H1 (cell line): ENCODE measurements around the gene FMNL1. TPM values are rescaled to one million over a fixed set of nuclear protein-coding genes. Genes with fewer than 3 reads are reported as not detected.

ENCODE experiments used
- CTCF ChIA-PET: fragments of 300-600 bp; sonication (Branson Sonifier 250); formaldehyde crosslinking; loops from one replicate; lab custom pipeline; 2021; ENCODE audit not compliant: partially characterized antibody; lab: Charles Lee
- POLR2A ChIA-PET: fragments of 300-600 bp; sonication (Branson Sonifier 250); formaldehyde crosslinking; loops from one replicate; lab custom pipeline; 2021; ENCODE audit warnings: inconsistent platforms; ENCODE audit not compliant: partially characterized antibody; lab: Charles Lee
- DNase-seq, 2 experiments: peaks; one replicate each; pipeline versions ENCODE4 v3.0.0 to v3.0.0-alpha.2; 2010 to 2022; ENCODE audit warnings: low spot score in 2 of 2, low read depth in 1 of 2, mixed read lengths in 1 of 2
- FAIRE-seq: peaks from 2 replicates; lab custom pipeline; 2011; peaks lifted over from hg19 to GRCh38; lab: Jason Lieb, UNC
- H2AFZ ChIP-seq: 2 replicates; pipeline ENCODE4 v1.8.1; 2012; ENCODE audit warnings: low read length, inconsistent platforms
- H2AK5ac ChIP-seq: 2 replicates; pipeline ENCODE4 v1.6.1; 2013; ENCODE audit warnings: low read depth, low read length
- H2BK120ac ChIP-seq: replicated peaks from 2 replicates; pipeline ENCODE3; 2013; ENCODE audit warnings: low read depth, low read length, inconsistent platforms
- H2BK12ac ChIP-seq: 2 replicates; pipeline ENCODE4 v1.6.1; 2013; ENCODE audit warnings: low read depth, low read length
- H2BK15ac ChIP-seq: 2 replicates; pipeline ENCODE4 v1.6.1; 2013; ENCODE audit warnings: low read length
- H2BK20ac ChIP-seq: 2 replicates; pipeline ENCODE4 v1.6.1; 2013; ENCODE audit warnings: low read length
- H2BK5ac ChIP-seq: 2 replicates; pipeline ENCODE4 v1.6.1; 2013; ENCODE audit warnings: low read depth, low read length
- H3K14ac ChIP-seq: 2 replicates; pipeline ENCODE4 v1.6.1; 2013; ENCODE audit warnings: inconsistent platforms; ENCODE audit not compliant: insufficient read length
- H3K18ac ChIP-seq: 2 replicates; pipeline ENCODE4 v1.6.1; 2013; ENCODE audit warnings: low read length; ENCODE audit errors: extremely low read depth
- H3K23ac ChIP-seq: 2 replicates; pipeline ENCODE4 v1.6.1; 2013; ENCODE audit warnings: inconsistent platforms; ENCODE audit not compliant: insufficient read length
- H3K23me2 ChIP-seq: 2 replicates; pipeline ENCODE4 v1.6.1; 2013; ENCODE audit warnings: low read depth, low read length
- H3K27ac ChIP-seq: 2 replicates; pipeline ENCODE4 v1.6.1; 2011; ENCODE audit warnings: low read depth, low read length, inconsistent platforms
- H3K27me3 ChIP-seq, 4 experiments: replicated peaks in 1 of 4; 1 replicate in 1 of 4; 2 replicates in 3 of 4; pipeline versions ENCODE4 v1.6.1 to v1.8.1; 2011 to 2013; ENCODE audit warnings: low read length in 3 of 4, mild to moderate bottlenecking in 3 of 4, inconsistent platforms in 2 of 4, mixed read lengths in 2 of 4, moderate library complexity in 1 of 4; ENCODE audit not compliant: control insufficient read depth in 3 of 4, insufficient read depth in 3 of 4; ENCODE audit errors: extremely low read depth in 1 of 4
- H3K36me3 ChIP-seq, 4 experiments: 2 replicates each; pipeline versions ENCODE4 v1.6.1 to v1.8.1; 2011 to 2013; ENCODE audit warnings: mild to moderate bottlenecking in 4 of 4, low read length in 3 of 4, moderate library complexity in 2 of 4, control low read depth in 1 of 4, inconsistent platforms in 1 of 4; ENCODE audit not compliant: insufficient read depth in 4 of 4, control insufficient read depth in 2 of 4
- H3K4ac ChIP-seq: replicated peaks from 2 replicates; pipeline ENCODE3; 2013; ENCODE audit warnings: low read length, low read depth, mixed read lengths, inconsistent platforms; ENCODE audit not compliant: insufficient read length
- H3K4me1 ChIP-seq, 4 experiments: replicated peaks in 1 of 4; 1 replicate in 1 of 4; 2 replicates in 3 of 4; pipeline versions ENCODE4 v1.6.1 to v1.8.1; 2011 to 2013; ENCODE audit warnings: low read length in 3 of 4, inconsistent platforms in 2 of 4, mixed read lengths in 1 of 4; ENCODE audit not compliant: insufficient read depth in 4 of 4, control insufficient read depth in 3 of 4
- H3K4me2 ChIP-seq, 2 experiments: 2 replicates each; pipeline versions ENCODE4 v1.6.1 to v1.8.1; 2011 to 2013; ENCODE audit warnings: low read depth in 2 of 2, low read length in 2 of 2, control low read depth in 1 of 2, inconsistent platforms in 1 of 2, mild to moderate bottlenecking in 1 of 2; ENCODE audit not compliant: insufficient read depth in 1 of 2
- H3K4me3 ChIP-seq, 4 experiments: fragments of 200-600, 300-600 bp in 1 of 4; sonication (generic), shearing (Covaris generic), sonication (Bioruptor Twin) in 1 of 4; 2 replicates each; pipeline versions ENCODE4 v1.5.1 to v1.8.1; 2011 to 2016; ENCODE audit warnings: low read length in 4 of 4, low read depth in 3 of 4, control low read depth in 2 of 4, inconsistent platforms in 2 of 4, mild to moderate bottlenecking in 2 of 4, mixed read lengths in 1 of 4, moderate library complexity in 1 of 4; ENCODE audit not compliant: insufficient read depth in 2 of 4; ENCODE audit errors: extremely low read depth in 1 of 4
- H3K56ac ChIP-seq: replicated peaks from 2 replicates; pipeline ENCODE3; 2013; ENCODE audit warnings: low read depth, mild to moderate bottlenecking, mixed read lengths, low read length, inconsistent platforms; ENCODE audit not compliant: insufficient read length
- H3K79me1 ChIP-seq: 2 replicates; pipeline ENCODE4 v1.6.1; 2013; ENCODE audit warnings: low read depth, low read length, control low read depth
- H3K79me2 ChIP-seq, 2 experiments: 2 replicates each; pipeline versions ENCODE4 v1.6.1 to v1.8.1; 2012 to 2013; ENCODE audit warnings: low read length in 2 of 2, mild to moderate bottlenecking in 2 of 2, inconsistent platforms in 1 of 2; ENCODE audit not compliant: insufficient read depth in 2 of 2, control insufficient read depth in 1 of 2
- H3K9ac ChIP-seq, 4 experiments: replicated peaks in 1 of 4; 1 replicate in 1 of 4; 2 replicates in 3 of 4; pipeline versions ENCODE4 v1.6.1 to v1.8.1; 2011 to 2013; ENCODE audit warnings: low read depth in 3 of 4, low read length in 3 of 4, control low read depth in 2 of 4, mild to moderate bottlenecking in 2 of 4, moderate library complexity in 2 of 4, inconsistent platforms in 1 of 4; ENCODE audit errors: extremely low read depth in 1 of 4
- H3K9me3 ChIP-seq, 2 experiments: 2 replicates each; pipeline versions ENCODE4 v1.6.1 to v1.8.1; 2012 to 2013; ENCODE audit warnings: mild to moderate bottlenecking in 2 of 2, moderate library complexity in 2 of 2, control low read depth in 1 of 2, inconsistent platforms in 1 of 2, low read depth in 1 of 2, low read length in 1 of 2, mixed read lengths in 1 of 2; ENCODE audit not compliant: insufficient read depth in 2 of 2
- H4K20me1 ChIP-seq, 2 experiments: replicated peaks in 1 of 2; 2 replicates each; pipeline versions ENCODE3 to v1.8.1; 2011 to 2013; ENCODE audit warnings: inconsistent platforms in 2 of 2, low read length in 2 of 2, mild to moderate bottlenecking in 1 of 2; ENCODE audit not compliant: insufficient read depth in 2 of 2, control insufficient read depth in 1 of 2
- H4K5ac ChIP-seq: 2 replicates; pipeline ENCODE4 v1.6.1; 2013; ENCODE audit warnings: low read length, low read depth, mixed read lengths, inconsistent platforms; ENCODE audit not compliant: insufficient read length
- H4K8ac ChIP-seq: 2 replicates; pipeline ENCODE4 v1.8.0; 2013; ENCODE audit warnings: mild to moderate bottlenecking, moderate library complexity, low read length, inconsistent platforms; ENCODE audit not compliant: insufficient read depth; ENCODE audit errors: extremely low read depth
- H4K91ac ChIP-seq: replicated peaks from 2 replicates; pipeline ENCODE3; 2013; ENCODE audit warnings: low read length, mixed read lengths, inconsistent platforms; ENCODE audit not compliant: insufficient read length
- JUN ChIP-seq: IDR thresholded peaks from 2 replicates; pipeline ENCODE4 v1.6.1; 2011; ENCODE audit warnings: low read depth, mild to moderate bottlenecking, improper control_type of control experiment, low read length
- JUND ChIP-seq: IDR thresholded peaks from 2 replicates; pipeline ENCODE4 v1.6.1; 2011; ENCODE audit warnings: mild to moderate bottlenecking, improper control_type of control experiment, low read length
- PHF8 ChIP-seq: fragments of 200-600 bp; sonication (generic); conservative IDR thresholded peaks from 2 replicates; pipeline ENCODE4 v1.7.1; 2012; ENCODE audit warnings: low read depth, mild to moderate bottlenecking, inconsistent platforms, low read length, moderate library complexity
- POLR2AphosphoS5 ChIP-seq: IDR thresholded peaks from 2 replicates; pipeline ENCODE4 v1.6.1; 2011; ENCODE audit warnings: low read depth, low read length
- RBBP5 ChIP-seq: IDR thresholded peaks from 2 replicates; pipeline ENCODE4 v1.7.1; 2012; ENCODE audit warnings: low read depth, mild to moderate bottlenecking, inconsistent platforms, low read length, moderate library complexity, borderline replicate concordance
- SIN3A ChIP-seq, 2 experiments: IDR thresholded peaks in 1 of 2; conservative IDR thresholded peaks in 1 of 2; 2 replicates each; pipeline ENCODE4 v1.6.1; 2011 to 2012; ENCODE audit warnings: low read length in 2 of 2, improper control_type of control experiment in 1 of 2, low read depth in 1 of 2, mild to moderate bottlenecking in 1 of 2
- TEAD4 ChIP-seq: IDR thresholded peaks from 2 replicates; pipeline ENCODE4 v1.6.1; 2012; ENCODE audit warnings: low read depth, low read length, inconsistent platforms, mixed read lengths
- WGBS, 2 experiments: shearing (Covaris generic) in 1 of 2; methylation state at CpG; one replicate each; pipeline versions ENCODE4 v1.1.6 to v1.1.7; 2013 to 2015; ENCODE audit warnings: low lambda C conversion rate in 2 of 2, mixed read lengths in 2 of 2, inconsistent platforms in 1 of 2, low coverage in 1 of 2, missing lambda C conversion rate in 1 of 2; ENCODE audit not compliant: insufficient replicate concordance in 2 of 2, insufficient coverage in 1 of 2, insufficient read length in 1 of 2; ENCODE audit errors: extremely low coverage in 1 of 2, missing lambda C conversion rate in 1 of 2; 5-methylcytosine and 5-hydroxymethylcytosine counted together
- polyA plus RNA-seq, 7 experiments: library from polyadenylated mRNA; depleted of rRNA in 3 of 7; stranded (reverse) in 5 of 7; unstranded in 2 of 7; fragments of >200 nt in 5 of 7; fragments of 200-250 nt in 2 of 7; gene quantifications; 1 replicate in 5 of 7; 2 replicates in 1 of 7; 4 replicates in 1 of 7; pipeline versions ENCODE4 v1.2.1 to v1.2.3, GENCODE V29; 2011 to 2013; ENCODE audit warnings: missing spikeins in 2 of 7, mixed read lengths in 2 of 7
- total RNA-seq: library from RNA; stranded (reverse); fragmentation: NEBNext Ultra II Directional; extraction: Animal tissue kit (Norgen Biotek cat#: 25700); gene quantifications from 2 replicates; pipeline ENCODE4 v1.2.1, GENCODE V29; 2021

The FMNL1 gene
- total and polyA plus RNA-seq, 2 of the 8 experiments (the other 6 are each of a cell fraction or from before 2014, with no cell fraction given), result 2.5 to 8.6 TPM

DNA sequence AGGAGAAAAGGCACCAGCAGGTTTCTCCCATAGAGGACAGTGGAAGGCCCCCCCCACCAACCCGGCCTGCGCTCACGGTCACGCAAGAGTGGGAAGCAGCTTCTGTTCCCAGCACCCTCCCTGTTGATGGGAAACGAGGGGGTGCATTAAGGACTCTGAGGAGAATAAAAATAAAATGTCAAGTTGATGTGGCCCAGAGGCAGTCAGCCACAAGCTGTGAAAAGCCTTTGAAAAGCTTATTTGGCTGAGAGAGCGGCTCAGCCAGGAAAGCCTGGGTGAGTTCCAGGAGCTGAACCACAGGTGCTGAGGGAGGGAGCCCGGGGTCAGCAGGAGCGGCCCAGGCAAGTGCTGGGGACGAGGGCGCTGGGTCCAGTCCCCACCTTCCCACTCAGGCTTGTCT, 67.1 kb downstream of the FMNL1 start:
- H4K5ac ChIP-seq, result no peak overlapping the region
- no peaks in the 10 kb centered on the region for H3K27me3 ChIP-seq
- no peak overlapping the region for H2BK120ac ChIP-seq
- no peak overlapping the region for H2BK12ac ChIP-seq
- no peak overlapping the region for H3K27ac ChIP-seq
- H3K23me2 ChIP-seq, result no peaks in the 10 kb centered on the region
- peaks cover 3 to 4% of the 10 kb centered on the region in 2 experiments for H4K20me1 ChIP-seq
- FAIRE-seq, result no peak
- WGBS, 2 experiments, result 92% methylated on average over 10 of the region's 10 CpGs; no CpG with 5 or more reads in 1 of the 2 experiments
- no peak overlapping the region for H2AFZ ChIP-seq
- H3K79me2 ChIP-seq, result no peaks in the 10 kb centered on the region
- no peak overlapping the region for H3K4me2 ChIP-seq
- H4K91ac ChIP-seq, result no peak overlapping the region
- no peak overlapping the region for H3K23ac ChIP-seq
- no peak overlapping the region for H3K56ac ChIP-seq
- peaks cover 7% of the 10 kb centered on the region for H3K79me1 ChIP-seq
- H4K8ac ChIP-seq, result no peak overlapping the region
- H2BK5ac ChIP-seq, result no peak overlapping the region
- no peak overlapping the region for H3K4me3 ChIP-seq
- no peak overlapping the region for H3K4ac ChIP-seq
- H3K36me3 ChIP-seq, result peaks cover 0 to 7% (median 5%) of the 10 kb centered on the region in 4 experiments; a peak in 2 of 8 replicates
- POLR2A ChIA-PET, result interaction anchor here (1.2 kb wide), 2 partner anchors 24 to 128 kb away, joined by 3 to 4 read pairs; partner anchors contain the start of gene HEXIM2
- H2BK20ac ChIP-seq, result no peak overlapping the region
- no peaks in the 10 kb centered on the region for H3K9me3 ChIP-seq
- CTCF ChIA-PET, result interaction anchor here (0.6 to 29.1 kb wide), 4 partner anchors 15 to 101 kb away, joined by 3 to 579 read pairs (median 50); no protein-coding TSS in a partner anchor
- H3K14ac ChIP-seq, result no peak overlapping the region
- no peak overlapping the region for H2AK5ac ChIP-seq
- H3K4me1 ChIP-seq, result peaks cover 0 to 5% (median 0%) of the 10 kb centered on the region in 4 experiments; a peak in 1 of 7 replicates
- no peak for DNase-seq
- no peak overlapping the region for H3K9ac ChIP-seq
- H3K18ac ChIP-seq, result no peak overlapping the region
- H2BK15ac ChIP-seq, result no peak overlapping the region
- TF ChIP-seq TEAD4 (no peak), JUN (no peak), POLR2AphosphoS5 (no peak), SIN3A (conservative IDR thresholded peaks at IDR 0.05 in 1 of 2, IDR thresholded peaks at IDR 0.05 in 1 of 2; ENCODE audit: low read depth in 1 of 2, low read length in 2 of 2) (no peak), PHF8 (no peak), RBBP5 (no peak), JUND (no peak)
